ENCODE data around the gene ACOXL. TPM values are rescaled to one million over a fixed set of nuclear protein-coding genes. Genes with fewer than 3 reads are reported as not detected.

ACOXL gene
- total and polyA plus RNA-seq, 12 donors, result 0.05 to 0.19 (median 0.12) TPM; not detected in 8

- no peak for TF ChIP-seq POLR2A (IDR thresholded peaks at IDR 0.05)
- no peak for TF ChIP-seq CTCF (IDR thresholded peaks at IDR 0.05)
- H3K4me1 ChIP-seq (replicated peaks in 1 of 2), result no peaks in the 10 kb centered on the region
- H3K27me3 ChIP-seq, result no peaks in the 10 kb centered on the region
- no peak for DNase-seq
- no peak overlapping the region for H3K4me3 ChIP-seq
- H3K9me3 ChIP-seq (replicated peaks in 1 of 3), result no peaks in the 10 kb centered on the region
- 65 to 84% (median 79%) methylated on average over 2 of the region's 2 CpGs for WGBS, 4 donors
- H3K27ac ChIP-seq, result no peak overlapping the region
- intact Hi-C loops (cut with DNase I), result no loop called here
- H3K36me3 ChIP-seq (replicated peaks in 1 of 2), result no peaks in the 10 kb centered on the region
Observed at GRCh38 chr2:110745048-110745447, 12.7 kb downstream of the ACOXL start.

- H3K27me3 ChIP-seq, result no peaks in the 10 kb centered on the region
- intact Hi-C loops (cut with DNase I), result no loop called here
- WGBS, 4 donors, result 87 to 91% (median 90%) methylated on average over 14 of the region's 14 CpGs
- TF ChIP-seq POLR2A (IDR thresholded peaks at IDR 0.05), result no peak
- no peak for TF ChIP-seq CTCF (IDR thresholded peaks at IDR 0.05)
- H3K4me1 ChIP-seq (replicated peaks in 1 of 2), result no peaks in the 10 kb centered on the region
- no peaks in the 10 kb centered on the region for H3K36me3 ChIP-seq (replicated peaks in 1 of 2)
- no peak for DNase-seq
- no peak overlapping the region for H3K4me3 ChIP-seq
- H3K27ac ChIP-seq, result no peak overlapping the region
- no peaks in the 10 kb centered on the region for H3K9me3 ChIP-seq (replicated peaks in 1 of 3)
Observed at GRCh38 chr2:110746586-110747521, 14.5 kb downstream of the ACOXL start.

- WGBS, 4 donors, result 72 to 75% (median 74%) methylated on average over 8 of the region's 8 CpGs
Observed at GRCh38 chr2:110747522-110748488, 15.4 kb downstream of the ACOXL start.

More at GRCh38 chr2:110747522-110748488, 15.4 kb downstream of the ACOXL start:
- intact Hi-C loops (cut with DNase I), result no loop called here
- H3K4me1 ChIP-seq (replicated peaks in 1 of 2), result no peaks in the 10 kb centered on the region
- H3K27ac ChIP-seq, result no peak overlapping the region
- H3K4me3 ChIP-seq, result no peak overlapping the region
- DNase-seq, result no peak
- no peaks in the 10 kb centered on the region for H3K36me3 ChIP-seq (replicated peaks in 1 of 2)
- TF ChIP-seq CTCF (IDR thresholded peaks at IDR 0.05), result no peak
- no peak for TF ChIP-seq POLR2A (IDR thresholded peaks at IDR 0.05)
- H3K9me3 ChIP-seq (replicated peaks in 1 of 3), result no peaks in the 10 kb centered on the region
- no peaks in the 10 kb centered on the region for H3K27me3 ChIP-seq
